ENCODE measurements around the gene BIN1. TPM values are rescaled to one million over a fixed set of nuclear protein-coding genes. Genes with fewer than 3 reads are reported as not detected.

Gene BIN1
- polyA plus RNA-seq, 1 of the 3 experiments (the other 2 are of a cell fraction), result 40.3 TPM

DNA sequence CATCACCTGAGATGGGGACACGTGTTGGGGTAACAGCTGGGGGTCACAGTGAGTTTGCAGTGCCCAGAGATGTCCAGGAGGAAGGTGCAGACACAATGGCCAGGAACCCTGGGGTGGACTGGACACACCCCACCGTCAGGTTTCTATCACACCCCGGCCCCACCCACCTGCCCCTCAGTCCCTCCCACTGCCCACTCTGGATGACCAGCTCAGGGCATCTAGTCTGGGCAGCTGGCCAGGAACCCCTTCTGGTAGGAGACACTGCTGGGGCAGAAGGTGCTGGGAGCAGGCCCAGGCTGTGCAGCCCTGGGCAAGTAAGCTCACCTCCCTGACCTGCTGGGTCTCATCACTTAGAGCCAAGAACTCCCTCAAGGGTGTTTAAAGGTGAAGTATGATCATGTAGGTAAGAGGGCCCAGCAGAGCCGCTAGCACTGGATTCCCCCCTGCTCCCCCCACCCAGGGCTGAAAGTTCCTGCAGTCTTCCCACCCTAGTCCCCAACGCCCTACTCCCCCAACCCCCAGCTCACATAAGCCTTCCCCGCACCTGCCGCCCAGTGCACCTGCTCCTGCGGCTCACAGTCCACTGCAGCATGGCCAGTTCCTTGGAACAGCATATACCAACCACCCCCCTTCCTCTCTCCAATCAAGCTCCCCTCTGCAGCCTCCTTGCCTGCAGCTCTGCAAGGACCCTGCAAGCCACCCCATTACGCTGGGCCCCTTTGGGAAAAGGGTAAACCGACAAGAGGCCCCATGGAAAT, 17.3 kb downstream of the BIN1 start:
- no peaks in the 10 kb centered on the region; the same call in 1 of the 2 replicates for H4K20me1 ChIP-seq (ENCODE audit: insufficient read depth)
- no peak overlapping the region for H3K4me2 ChIP-seq
- TF ChIP-seq RCOR1 (IDR thresholded peaks at IDR 0.05; ENCODE audit: low read length) (no peak), EP300 (IDR thresholded peaks at IDR 0.05; ENCODE audit: borderline replicate concordance in 1 of 2, low read depth in 1 of 2, low read length in 1 of 2) (no peak), IRF3 (IDR thresholded peaks at IDR 0.05; ENCODE audit: low read depth, low read length) (no peak), GATA2 (CRISPR knock-in tag; IDR thresholded peaks at IDR 0.05) (no peak), ELF1 (IDR thresholded peaks at IDR 0.05) (no peak), MXI1 (IDR thresholded peaks at IDR 0.05; ENCODE audit: low read depth, low read length) (no peak), TAF1 (IDR thresholded peaks at IDR 0.05; ENCODE audit: borderline replicate concordance, low read depth, low read length) (no peak), NFIC (IDR thresholded peaks at IDR 0.05; ENCODE audit: borderline replicate concordance) (no peak), POLR2AphosphoS5 (IDR thresholded peaks at IDR 0.05; ENCODE audit: low read depth, low read length) (no peak), FOXM1 (IDR thresholded peaks at IDR 0.05; ENCODE audit: low read depth) (no peak), EZH2phosphoT487 (IDR thresholded peaks at IDR 0.05; ENCODE audit: borderline replicate concordance, low read depth) (no peak), RXRA (IDR thresholded peaks at IDR 0.05; ENCODE audit: borderline replicate concordance, low read depth) (no peak), MEF2A (IDR thresholded peaks at IDR 0.05; ENCODE audit: borderline replicate concordance, low read depth) (no peak)
- TF ChIP-seq, protein P1, sequence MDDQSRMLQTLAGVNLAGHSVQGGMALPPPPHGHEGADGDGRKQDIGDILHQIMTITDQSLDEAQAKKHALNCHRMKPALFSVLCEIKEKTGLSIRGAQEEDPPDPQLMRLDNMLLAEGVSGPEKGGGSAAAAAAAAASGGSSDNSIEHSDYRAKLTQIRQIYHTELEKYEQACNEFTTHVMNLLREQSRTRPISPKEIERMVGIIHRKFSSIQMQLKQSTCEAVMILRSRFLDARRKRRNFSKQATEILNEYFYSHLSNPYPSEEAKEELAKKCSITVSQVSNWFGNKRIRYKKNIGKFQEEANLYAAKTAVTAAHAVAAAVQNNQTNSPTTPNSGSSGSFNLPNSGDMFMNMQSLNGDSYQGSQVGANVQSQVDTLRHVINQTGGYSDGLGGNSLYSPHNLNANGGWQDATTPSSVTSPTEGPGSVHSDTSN (IDR thresholded peaks at IDR 0.05), result no peak
- TF ChIP-seq, protein P2, sequence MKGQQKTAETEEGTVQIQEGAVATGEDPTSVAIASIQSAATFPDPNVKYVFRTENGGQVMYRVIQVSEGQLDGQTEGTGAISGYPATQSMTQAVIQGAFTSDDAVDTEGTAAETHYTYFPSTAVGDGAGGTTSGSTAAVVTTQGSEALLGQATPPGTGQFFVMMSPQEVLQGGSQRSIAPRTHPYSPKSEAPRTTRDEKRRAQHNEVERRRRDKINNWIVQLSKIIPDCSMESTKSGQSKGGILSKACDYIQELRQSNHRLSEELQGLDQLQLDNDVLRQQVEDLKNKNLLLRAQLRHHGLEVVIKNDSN (IDR thresholded peaks at IDR 0.05; ENCODE audit: borderline replicate concordance, low read depth), result no peak
- POLR2A ChIA-PET, result interaction anchor here (1.1 kb wide), 1 partner anchor 9 kb away, joined by 5 read pairs; no protein-coding TSS in a partner anchor
- no peak overlapping the region for H2AFZ ChIP-seq (ENCODE audit: low read depth)
- H3K79me2 ChIP-seq (ENCODE audit: insufficient read depth), result no peaks in the 10 kb centered on the region; the same call in 1 of the 2 replicates
- no peaks in the 10 kb centered on the region for H3K9me2 ChIP-seq
- no peaks in the 10 kb centered on the region for H3K9me3 ChIP-seq
- H3F3A ChIP-seq (replicated peaks; ENCODE audit: insufficient read depth), result no peaks in the 10 kb centered on the region
- H3K36me3 ChIP-seq (replicated peaks in 1 of 2; ENCODE audit: control insufficient read depth in 1 of 2, insufficient read depth in 2 of 2, low read length in 1 of 2), result no peaks in the 10 kb centered on the region
- no peak overlapping the region for H3K9ac ChIP-seq
- CTCF ChIA-PET, result interaction anchor here (0.7 to 2.3 kb wide), 5 partner anchors 14 to 67 kb away, joined by 3 to 13 read pairs (median 3); no protein-coding TSS in a partner anchor
- no peak overlapping the region for H3K27ac ChIP-seq (ENCODE audit: low read depth in 2 of 2, low read length in 1 of 2)
- no peak overlapping the region for H3K4me3 ChIP-seq (ENCODE audit: low read depth in 2 of 2, low read length in 1 of 2)
- DNase-seq, result no peak
- H3K27me3 ChIP-seq (ENCODE audit: insufficient read depth), result no peaks in the 10 kb centered on the region
- H3K4me1 ChIP-seq (ENCODE audit: control insufficient read depth in 1 of 2, insufficient read depth in 2 of 2, low read depth in 1 of 2, low read length in 1 of 2), result peaks cover 6 to 51% of the 10 kb centered on the region in 2 experiments; a peak in 1 of 4 replicates
- WGBS (ENCODE audit: low lambda C conversion rate), result 97% methylated on average over 7 of the region's 10 CpGs
